Fibroblast of lung (primary cell): ENCODE results near the gene MAP1LC3C.

ENCODE experiments used
- EZH2 ChIP-seq: IDR thresholded peaks from 2 replicates; pipeline ENCODE4 v1.5.1; 2012; ENCODE audit warnings: low read length, control low read depth, mild to moderate bottlenecking; ENCODE audit errors: missing control alignments
- TF ChIP-seq, protein P1 (sequence below), 2 donors: IDR thresholded peaks in 1 of 2; conservative IDR thresholded peaks in 1 of 2; 1 replicate in 1 of 2; 2 replicates in 1 of 2; pipeline ENCODE4 v1.5.1; 2011 to 2012; ENCODE audit warnings: low read length in 2 of 2, control low read depth in 1 of 2, inconsistent platforms in 1 of 2, low read depth in 1 of 2, mild to moderate bottlenecking in 1 of 2

DNA sequence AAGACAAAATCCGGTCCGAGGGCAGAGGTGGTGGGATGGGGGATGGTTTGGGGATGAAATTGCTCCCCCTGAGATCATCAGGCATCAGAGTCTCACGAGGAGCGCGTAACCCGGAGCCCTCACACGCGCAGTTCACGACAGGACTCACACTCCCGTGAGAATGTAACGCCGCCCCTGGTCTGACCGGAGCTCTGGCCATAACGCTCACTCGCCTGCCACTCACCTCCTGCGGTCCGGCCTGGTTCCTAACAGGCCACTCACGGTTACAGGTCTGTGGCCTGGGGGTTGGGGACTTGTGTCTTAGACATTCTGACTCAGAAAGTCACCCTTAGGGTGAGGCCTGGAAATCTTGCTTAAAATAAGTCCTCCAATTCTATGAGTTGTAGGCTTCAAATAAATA, 19.8 kb downstream of the MAP1LC3C start:
- TF ChIP-seq, protein P1, sequence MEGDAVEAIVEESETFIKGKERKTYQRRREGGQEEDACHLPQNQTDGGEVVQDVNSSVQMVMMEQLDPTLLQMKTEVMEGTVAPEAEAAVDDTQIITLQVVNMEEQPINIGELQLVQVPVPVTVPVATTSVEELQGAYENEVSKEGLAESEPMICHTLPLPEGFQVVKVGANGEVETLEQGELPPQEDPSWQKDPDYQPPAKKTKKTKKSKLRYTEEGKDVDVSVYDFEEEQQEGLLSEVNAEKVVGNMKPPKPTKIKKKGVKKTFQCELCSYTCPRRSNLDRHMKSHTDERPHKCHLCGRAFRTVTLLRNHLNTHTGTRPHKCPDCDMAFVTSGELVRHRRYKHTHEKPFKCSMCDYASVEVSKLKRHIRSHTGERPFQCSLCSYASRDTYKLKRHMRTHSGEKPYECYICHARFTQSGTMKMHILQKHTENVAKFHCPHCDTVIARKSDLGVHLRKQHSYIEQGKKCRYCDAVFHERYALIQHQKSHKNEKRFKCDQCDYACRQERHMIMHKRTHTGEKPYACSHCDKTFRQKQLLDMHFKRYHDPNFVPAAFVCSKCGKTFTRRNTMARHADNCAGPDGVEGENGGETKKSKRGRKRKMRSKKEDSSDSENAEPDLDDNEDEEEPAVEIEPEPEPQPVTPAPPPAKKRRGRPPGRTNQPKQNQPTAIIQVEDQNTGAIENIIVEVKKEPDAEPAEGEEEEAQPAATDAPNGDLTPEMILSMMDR (conservative IDR thresholded peaks at IDR 0.05 in 1 of 2, IDR thresholded peaks at IDR 0.05 in 1 of 2; ENCODE audit: low read depth in 1 of 2, low read length in 2 of 2): no peak
- TF ChIP-seq EZH2: no peak
